MCF 10A (cell line): Measurements from ENCODE around the gene NPW. TPM values are rescaled to one million over a fixed set of nuclear protein-coding genes. Genes with fewer than 3 reads are reported as not detected.
A peak's percentile ranks its signal among the peaks of the same experiment; 100 is the strongest.

Source experiments
- BruUV-seq: library from RNA; stranded (reverse); fragments of 400-500 nt; replicated peaks from 2 replicates; lab custom pipeline; 2021; lab: Mats Ljungman, UMichigan
- CTCF ChIA-PET: fragments of 300-600 bp; sonication (Branson Sonifier 250); formaldehyde crosslinking; extraction: SDS; loops from one replicate; lab custom pipeline; 2021; ENCODE audit warnings: antibody characterized with exemption, inconsistent platforms; lab: Yijun Ruan, JAX
- POLR2A ChIA-PET: fragments of 300-600, 350-650 bp; sonication (Branson Sonifier 250); formaldehyde crosslinking; extraction: SDS; loops from one replicate; lab custom pipeline; 2020; ENCODE audit warnings: antibody characterized with exemption, inconsistent platforms; lab: Yijun Ruan, JAX
- DNase-seq: peaks from one replicate; pipeline ENCODE4 v3.0.0-alpha.2; 2018; ENCODE audit not compliant: unreplicated experiment
- H3K27ac Mint-ChIP-seq: one replicate; pipeline ENCODE4 v1.8.0; 2022; ENCODE audit warnings: mild to moderate bottlenecking, low read depth, mixed read lengths; ENCODE audit not compliant: unreplicated experiment
- H3K27me3 Mint-ChIP-seq: one replicate; pipeline ENCODE4 v1.8.0; 2022; ENCODE audit warnings: mixed read lengths; ENCODE audit not compliant: insufficient read depth, unreplicated experiment
- H3K36me3 Mint-ChIP-seq: one replicate; pipeline ENCODE4 v1.8.0; 2022; ENCODE audit warnings: mild to moderate bottlenecking, moderate library complexity, mixed read lengths; ENCODE audit not compliant: insufficient read depth, unreplicated experiment
- H3K4me1 Mint-ChIP-seq: one replicate; pipeline ENCODE4 v1.8.0; 2022; ENCODE audit warnings: mixed read lengths; ENCODE audit not compliant: insufficient read depth, unreplicated experiment
- H3K4me3 Mint-ChIP-seq: one replicate; pipeline ENCODE4 v1.8.0; 2022; ENCODE audit warnings: mild to moderate bottlenecking, moderate library complexity, mixed read lengths; ENCODE audit not compliant: unreplicated experiment
- H3K9me3 Mint-ChIP-seq: one replicate; pipeline ENCODE4 v1.8.0; 2022; ENCODE audit warnings: mixed read lengths; ENCODE audit not compliant: unreplicated experiment
- CTCF ChIP-seq: fragments of 200-600 bp; IDR thresholded peaks from one replicate; pipeline ENCODE4 v1.8.0; 2022; ENCODE audit warnings: antibody characterized with exemption, mild to moderate bottlenecking; ENCODE audit not compliant: unreplicated experiment
- intact Hi-C: fragments of 100-400 bp; cut with micrococcal nuclease; formaldehyde crosslinking; loops from 2 replicates; pipeline ENCODE4 v1.14.1; 2022
- total RNA-seq: library from RNA; stranded (reverse); gene quantifications from 2 replicates; pipeline ENCODE4 v1.2.3, GENCODE V29; 2022

The NPW gene
- total RNA-seq, 1 experiment from 2014 or later = 4.9 TPM

DNA sequence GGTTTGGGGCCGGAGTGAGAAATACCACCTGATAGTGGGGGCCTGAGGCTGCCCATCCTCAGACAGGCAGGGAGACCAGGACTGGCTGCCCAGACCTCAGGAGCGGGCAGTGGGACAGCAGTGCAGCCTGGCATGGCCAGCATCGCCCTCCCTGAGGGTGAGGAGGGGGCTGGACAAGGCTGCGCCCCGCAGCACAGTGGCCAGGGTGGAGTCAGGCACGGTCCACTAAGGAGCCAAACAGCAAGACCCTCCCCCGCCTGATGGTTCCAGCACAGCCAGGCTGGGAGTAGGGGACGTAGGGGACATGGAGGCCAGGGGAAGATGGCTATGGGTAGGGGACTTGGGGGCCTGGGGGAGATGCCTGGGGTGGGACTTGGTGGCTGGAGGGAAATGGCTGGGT lies 13.3 kb upstream of the NPW start:
- no peaks in the 10 kb centered on the region for H3K9me3 Mint-ChIP-seq
- no peak for DNase-seq
- H3K27ac Mint-ChIP-seq = peak overlapping the region; percentile 85
- peak overlapping the region; percentile 79 for H3K4me3 Mint-ChIP-seq
- no peaks in the 10 kb centered on the region for H3K27me3 Mint-ChIP-seq
- POLR2A ChIA-PET = interaction anchor here (1.4 to 4.2 kb wide), 2 partner anchors 11 to 34 kb away, joined by 3 to 41 read pairs; partner anchors contain the start of gene TBL3
- CTCF ChIA-PET = no interaction called here
- intact Hi-C loops = no loop called here
- H3K36me3 Mint-ChIP-seq = peaks cover 41% of the 10 kb centered on the region
- TF ChIP-seq CTCF = no peak
- H3K4me1 Mint-ChIP-seq = peaks cover 17% of the 10 kb centered on the region
- no TSS peak for BruUV-seq

GRCh38 chr16:2007081-2007836 lies 12.3 kb upstream of the NPW start:
- Mint-ChIP-seq H3K9me3 (no peaks in the 10 kb centered on the region), H3K4me1 (peaks cover 17% of the 10 kb centered on the region), H3K27me3 (no peaks in the 10 kb centered on the region), H3K36me3 (peaks cover 38% of the 10 kb centered on the region), H3K4me3 (peak overlapping the region; percentile 79), H3K27ac (peak overlapping the region; percentile 85)
- no peak for DNase-seq
- intact Hi-C loops = no loop called here
- no peak for TF ChIP-seq CTCF
- ChIA-PET POLR2A (interaction anchor here (0.6 to 4.2 kb wide), 35 partner anchors 8 to 525 kb away, joined by 3 to 72 read pairs (median 6); partner anchors contain the start of genes ECI1, FAHD1, GFER and HAGH), CTCF (interaction anchor here (0.8 to 1.8 kb wide), 4 partner anchors 40 to 150 kb away, joined by 3 to 9 read pairs (median 5); partner anchors contain the start of genes NTHL1, RPS2 and TSC2)
- no TSS peak for BruUV-seq

- Mint-ChIP-seq H3K9me3 (no peaks in the 10 kb centered on the region), H3K4me1 (peaks cover 17% of the 10 kb centered on the region), H3K27ac (peak overlapping the region; percentile 85), H3K36me3 (peaks cover 32% of the 10 kb centered on the region), H3K4me3 (peak overlapping the region; percentile 79), H3K27me3 (no peaks in the 10 kb centered on the region)
- CTCF ChIA-PET = interaction anchor here (0.7 to 1.8 kb wide), 6 partner anchors 19 to 178 kb away, joined by 3 to 9 read pairs (median 4); partner anchors contain the start of genes NTHL1, RPS2 and TSC2
- BruUV-seq = TSS peak; percentile 62
- POLR2A ChIA-PET = interaction anchor here (0.6 to 4.2 kb wide), 43 partner anchors 9 to 524 kb away, joined by 3 to 72 read pairs (median 4); partner anchors contain the start of genes ECI1, FAHD1, GFER and HAGH
- intact Hi-C loops = no loop called here
- peak; percentile 98 for DNase-seq
- no peak for TF ChIP-seq CTCF
Measured at GRCh38 chr16:2008009-2008526, 11.5 kb upstream of the NPW start.
